HG02973 (cell line): ENCODE results near the gene B4GALT5.
A peak's percentile ranks its signal among the peaks of the same experiment; 100 is the strongest.
"Not testable (repeated sequence)": the region's sequence is repeated elsewhere in the genome, so short reads cannot be mapped to it uniquely, and the experiment has no call there.

Experiments used
- ATAC-seq: cut with Tn5 transposase; IDR thresholded peaks from one replicate; pipeline ENCODE4 v1.9.1; 2021; ENCODE audit warnings: moderate library complexity; ENCODE audit not compliant: unreplicated experiment

Gene B4GALT5

DNA sequence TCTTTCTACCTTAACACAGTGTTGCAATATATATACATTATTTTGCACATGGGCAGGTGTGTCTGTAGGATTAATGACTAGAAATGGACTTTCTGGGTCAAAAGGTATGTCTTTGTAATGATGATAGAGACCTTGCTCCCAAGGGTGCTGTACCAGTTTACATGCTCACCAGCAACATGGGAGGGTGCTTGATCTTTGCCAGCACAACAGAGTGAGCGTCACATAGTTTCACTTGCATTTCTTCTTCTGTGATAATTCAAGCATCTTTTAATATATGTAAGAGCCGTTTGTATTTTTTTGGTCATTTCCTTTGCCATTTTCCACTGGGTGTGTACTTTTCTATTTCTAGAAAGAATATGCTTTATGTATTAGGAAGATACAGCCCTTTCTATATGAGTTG lies 23.6 kb upstream of the B4GALT5 start:
- no peak for ATAC-seq

- ATAC-seq = no peak
Observed at GRCh38 chr20:49729780-49730179, 16.1 kb upstream of the B4GALT5 start.

DNA sequence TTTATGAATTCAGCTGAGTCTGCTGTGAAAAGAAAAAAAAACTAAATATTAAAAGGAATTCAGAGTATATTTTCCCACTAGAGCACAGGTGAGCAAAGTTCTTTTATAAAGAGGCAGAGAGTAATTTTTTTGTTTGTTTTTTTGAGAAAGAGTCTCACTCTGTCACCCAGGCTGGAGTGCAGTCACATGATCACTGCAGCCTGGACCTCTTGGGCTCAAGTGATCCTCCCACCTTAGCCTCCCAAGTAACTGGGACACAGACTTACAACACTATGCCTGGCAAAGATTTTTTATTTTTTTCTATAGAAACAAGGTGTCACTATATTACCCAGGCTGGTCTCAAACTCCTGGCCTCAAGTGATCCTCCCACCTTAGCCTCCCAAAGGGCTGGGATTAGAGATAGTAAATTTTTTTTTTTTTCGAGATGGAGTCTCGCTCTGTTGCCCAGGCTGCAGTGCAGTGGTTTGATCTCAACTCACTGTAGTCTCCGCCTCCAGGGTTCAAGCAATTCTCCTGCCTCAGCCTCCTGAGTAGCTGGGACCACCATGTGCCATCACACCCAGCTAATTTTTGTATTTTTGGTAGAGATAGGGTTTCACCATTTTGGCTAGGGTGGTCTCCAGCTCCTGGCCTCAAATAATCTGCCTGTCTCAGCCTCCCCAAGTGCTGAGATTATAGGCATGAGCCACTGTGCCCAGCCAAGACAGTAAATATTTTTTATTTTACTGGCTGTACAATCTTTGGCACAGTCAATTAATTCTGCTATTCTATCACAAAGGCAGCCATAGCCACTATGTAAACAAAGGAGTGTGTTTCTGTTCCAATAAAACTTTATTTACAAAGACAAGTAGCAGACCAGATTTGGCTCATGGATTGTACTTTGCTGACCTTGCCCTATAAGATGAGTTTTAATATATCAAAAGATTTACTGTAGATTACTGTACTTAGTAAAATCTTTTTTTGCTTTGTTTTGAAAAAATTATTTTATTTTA lies 14.5 kb upstream of the B4GALT5 start:
- ATAC-seq = no peak

DNA sequence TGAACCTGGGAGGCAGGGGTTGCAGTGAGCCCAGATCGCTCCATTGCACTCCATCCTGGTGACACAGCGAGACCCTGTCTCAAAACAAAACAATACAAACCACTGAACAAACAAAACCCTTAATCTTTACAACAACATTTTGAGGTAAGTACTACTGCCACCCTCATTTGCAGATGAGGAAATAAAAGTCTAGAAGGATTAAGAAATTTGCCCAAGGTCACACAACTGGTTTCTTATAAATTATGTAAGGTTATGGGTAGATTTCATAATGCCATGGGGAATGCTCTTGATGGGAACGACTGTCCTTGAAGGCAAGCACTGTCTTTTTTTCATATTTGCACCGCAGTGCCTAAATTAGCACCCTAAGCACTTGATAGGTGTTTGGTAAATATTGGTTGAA lies 13.8 kb upstream of the B4GALT5 start:
- no peak for ATAC-seq

- ATAC-seq = no peak
Observed at GRCh38 chr20:49725694-49726093, 12.0 kb upstream of the B4GALT5 start.

DNA sequence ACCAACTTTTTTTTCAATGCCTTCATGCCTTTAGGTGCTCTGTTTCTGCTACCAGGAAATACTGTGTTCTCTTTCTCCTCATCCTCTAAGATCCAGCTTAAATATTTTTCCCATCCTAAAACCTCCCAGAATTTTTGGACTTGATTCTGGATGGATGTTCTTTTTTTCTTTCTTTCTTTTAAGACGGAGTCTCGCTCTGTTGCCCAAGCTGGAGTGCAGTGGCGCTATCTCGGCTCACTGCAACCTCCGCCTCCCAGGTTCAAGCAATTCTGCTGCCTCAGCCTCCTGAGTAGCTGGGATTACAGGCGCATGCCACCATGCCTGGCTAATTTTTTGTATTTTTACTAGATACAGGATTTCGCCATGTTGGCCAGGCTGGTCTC lies 11.5 kb upstream of the B4GALT5 start:
- ATAC-seq = not testable (repeated sequence)

GRCh38 chr20:49724408-49725223 lies 10.9 kb upstream of the B4GALT5 start:
- no peak for ATAC-seq

- not testable (repeated sequence) for ATAC-seq
Observed at GRCh38 chr20:49723758-49724157, 10.1 kb upstream of the B4GALT5 start.

GRCh38 chr20:49721326-49721725 lies 7.6 kb upstream of the B4GALT5 start:
- not testable (repeated sequence) for ATAC-seq

DNA sequence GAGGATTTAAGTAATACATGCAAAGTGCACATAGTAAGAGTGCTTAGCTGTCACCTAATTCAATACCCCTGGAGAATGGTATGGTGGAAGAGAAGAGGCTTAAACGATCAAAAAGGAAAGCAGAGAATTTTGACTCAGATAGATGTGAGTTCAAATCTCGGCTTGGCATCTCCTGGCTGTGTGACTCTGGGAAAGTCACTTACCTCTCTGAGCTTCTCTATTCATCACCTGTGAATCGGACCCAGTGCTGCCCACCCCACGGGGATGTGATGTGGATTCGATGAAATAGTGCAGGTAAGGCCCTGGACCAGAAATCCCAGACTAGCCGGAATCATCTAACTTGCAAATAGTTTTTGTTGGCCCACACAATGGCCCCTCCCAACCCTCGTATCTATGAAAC lies 1.8 kb upstream of the B4GALT5 start:
- no peak for ATAC-seq

- ATAC-seq = peak; percentile 34
Observed at GRCh38 chr20:49712996-49713752, 504 bp downstream of the B4GALT5 start.

- no peak for ATAC-seq
Observed at GRCh38 chr20:49712646-49712995, 1.1 kb downstream of the B4GALT5 start.

- ATAC-seq = no peak
Observed at GRCh38 chr20:49712118-49712517, 1.6 kb downstream of the B4GALT5 start.

GRCh38 chr20:49711667-49711987 lies 2.1 kb downstream of the B4GALT5 start:
- no peak for ATAC-seq

GRCh38 chr20:49710971-49711666 lies 2.6 kb downstream of the B4GALT5 start:
- ATAC-seq = no peak

DNA sequence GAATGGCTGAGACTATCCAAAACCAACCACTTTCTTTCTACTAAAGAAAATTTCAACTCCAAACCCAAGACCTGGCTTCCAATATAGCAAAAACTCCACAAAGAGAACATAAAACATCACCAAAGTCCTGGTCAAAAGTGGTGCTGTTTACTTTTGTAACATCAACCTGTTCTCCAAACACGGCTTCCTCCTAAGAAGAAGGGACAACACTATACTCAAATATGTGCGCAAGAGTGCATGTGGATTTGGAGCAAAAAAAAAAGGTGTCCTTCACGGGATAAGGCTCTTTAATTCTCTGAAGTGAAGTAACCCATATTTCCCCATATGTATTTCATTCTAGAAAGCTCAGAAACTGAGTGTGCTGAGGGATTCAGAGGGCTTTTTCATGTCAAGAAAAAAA lies 6.6 kb downstream of the B4GALT5 start:
- ATAC-seq = no peak

DNA sequence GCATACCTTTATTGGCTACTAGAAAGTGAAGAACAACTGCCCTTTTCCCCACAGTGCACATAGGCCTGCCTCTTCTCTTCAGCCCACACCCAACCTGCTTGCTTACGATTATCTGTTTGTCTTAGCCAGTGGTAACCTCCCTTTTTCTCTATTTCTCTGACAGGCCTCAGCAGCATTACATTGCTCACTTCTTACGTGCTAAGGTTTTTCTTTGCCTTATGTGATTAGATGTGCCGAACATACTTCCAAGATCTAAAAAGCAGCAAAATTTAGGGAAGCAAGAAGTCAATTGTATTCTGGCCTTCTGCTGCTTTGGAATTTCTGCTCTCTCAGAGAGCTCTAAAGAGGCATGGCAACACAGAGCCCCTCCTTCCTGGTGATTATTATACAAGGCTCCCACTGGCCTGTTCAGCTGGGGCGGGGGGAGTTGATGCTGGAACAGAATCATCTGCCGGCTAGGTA lies 7.0 kb downstream of the B4GALT5 start:
- no peak for ATAC-seq

- not testable (repeated sequence) for ATAC-seq
Observed at GRCh38 chr20:49705893-49706292, 7.8 kb downstream of the B4GALT5 start.

DNA sequence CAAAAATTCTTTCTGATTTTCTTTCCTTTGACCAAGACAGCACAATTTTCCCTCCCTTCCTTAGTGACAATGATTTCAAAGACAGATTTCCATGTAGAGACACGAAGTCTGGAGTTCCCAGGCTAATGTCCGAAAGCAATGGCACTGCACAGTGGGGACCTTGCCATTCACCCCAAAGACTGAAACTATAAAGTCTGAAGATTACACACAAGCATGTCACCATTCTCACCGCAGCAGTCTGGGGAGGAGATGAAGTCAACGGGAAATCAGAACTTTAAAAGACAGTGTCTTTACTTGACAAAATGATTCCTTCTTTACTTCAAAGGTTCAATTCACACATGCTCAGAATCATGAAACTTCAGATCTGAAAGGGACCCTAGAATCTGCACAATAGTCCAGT lies 8.3 kb downstream of the B4GALT5 start:
- no peak for ATAC-seq

GRCh38 chr20:49704932-49705336 lies 8.7 kb downstream of the B4GALT5 start:
- no peak for ATAC-seq

GRCh38 chr20:49701916-49702315 lies 11.8 kb downstream of the B4GALT5 start:
- no peak for ATAC-seq
